HEK293 (cell line): ENCODE data around the gene ZNF675.
"Not testable (repeated sequence)": the region's sequence is repeated elsewhere in the genome, so short reads cannot be mapped to it uniquely, and the experiment has no call there.

Source experiments
- CTCF ChIA-PET: fragments of 350-600 bp; formaldehyde crosslinking; extraction: SDS; loops from one replicate; lab custom pipeline; 2021; ENCODE audit warnings: antibody characterized with exemption; lab: Yijun Ruan, JAX
- POLR2A ChIA-PET: fragments of 300-600 bp; formaldehyde crosslinking; extraction: SDS; loops from one replicate; lab custom pipeline; 2020; ENCODE audit warnings: antibody characterized with exemption, inconsistent platforms; lab: Yijun Ruan, JAX
- H3K27ac ChIP-seq: fragments of 200-500 bp; sonication (Bioruptor generic); 2 replicates; pipeline ENCODE4 v1.5.1; 2014; ENCODE audit warnings: low read depth, low read length, control low read depth, inconsistent platforms; ENCODE audit errors: extremely low read depth
- H3K36me3 ChIP-seq, 2 experiments: fragments of 200-500 bp in 1 of 2; sonication (Bioruptor generic) in 1 of 2; 1 replicate in 1 of 2; 2 replicates in 1 of 2; pipeline ENCODE4 v1.5.1; 2014 to 2017; ENCODE audit warnings: inconsistent platforms in 2 of 2, low read length in 2 of 2; ENCODE audit not compliant: control insufficient read depth in 2 of 2, insufficient read depth in 1 of 2
- H3K4me1 ChIP-seq: fragments of 200-500 bp; sonication (Bioruptor generic); 2 replicates; pipeline ENCODE4 v1.5.1; 2014; ENCODE audit warnings: mild to moderate bottlenecking, low read length, inconsistent platforms; ENCODE audit not compliant: control insufficient read depth, insufficient read depth
- H3K4me3 ChIP-seq: 2 replicates; pipeline ENCODE4 v1.5.1; 2011; ENCODE audit warnings: low read depth, mild to moderate bottlenecking, control low read depth, low read length, moderate library complexity
- H3K9me3 ChIP-seq: fragments of 200-500 bp; sonication (Bioruptor generic); 2 replicates; pipeline ENCODE4 v1.5.1; 2014; ENCODE audit warnings: low read depth, low read length, inconsistent platforms; ENCODE audit not compliant: control insufficient read depth, insufficient read depth
- SETDB1 ChIP-seq: IDR thresholded peaks from one replicate; pipeline ENCODE4 v1.6.1; 2017; ENCODE audit warnings: mild to moderate bottlenecking, low read length, moderate library complexity, mixed read lengths; ENCODE audit not compliant: insufficient read length

ZNF675 gene

DNA sequence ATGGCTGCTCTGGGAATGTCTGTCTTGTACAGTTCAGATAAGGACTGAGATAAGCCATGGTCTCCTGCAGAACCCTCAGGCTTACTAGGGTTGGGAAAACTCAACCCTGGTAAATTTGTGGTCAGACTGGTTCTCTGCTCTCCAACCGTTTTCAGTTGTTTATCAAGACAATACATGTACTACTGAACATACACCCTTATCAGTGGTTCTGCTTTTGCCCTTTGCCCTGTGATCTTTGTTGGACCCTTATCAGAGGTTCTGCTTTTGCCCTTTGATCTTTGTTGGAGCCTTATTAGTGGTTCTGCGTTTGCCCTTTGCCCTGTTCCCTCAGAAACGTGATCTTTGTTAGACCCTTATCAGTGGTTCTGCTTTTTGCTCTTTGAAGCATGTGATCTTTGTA, 37.2 kb downstream of the ZNF675 start:
- H3K27ac ChIP-seq, H3K9me3 ChIP-seq, CTCF ChIA-PET, H3K4me3 ChIP-seq, H3K4me1 ChIP-seq, POLR2A ChIA-PET: not testable (repeated sequence)
- peak; percentile 45 for TF ChIP-seq SETDB1
- peaks cover 3 to 15% of the 10 kb centered on the region in 2 experiments; a peak in 2 of 3 replicates for H3K36me3 ChIP-seq
